ENCODE measurements around the gene XDH.
A peak's percentile ranks its signal among the peaks of the same experiment; 100 is the strongest.

Gene XDH

DNA sequence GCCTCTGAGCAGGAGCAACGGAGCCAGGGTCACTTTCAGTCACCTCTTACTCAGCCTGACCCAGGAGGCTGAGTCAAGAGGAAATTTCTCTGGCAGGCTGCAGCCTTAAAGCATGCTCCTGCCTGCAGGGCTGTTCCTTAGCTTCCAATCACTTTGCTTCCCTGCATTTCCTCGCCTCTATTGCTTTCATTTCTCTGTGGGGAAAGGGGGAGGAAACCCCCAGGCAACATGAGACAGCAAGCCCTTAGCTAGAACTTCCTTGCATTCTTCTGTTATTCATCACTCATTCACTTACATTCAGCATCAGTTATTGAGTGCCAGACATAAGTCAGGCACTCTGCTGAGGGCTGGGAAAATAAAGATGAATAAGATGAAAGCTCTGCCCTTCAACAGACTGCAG lies 13.0 kb downstream of the XDH start:
- DNase-seq = no peak

DNA sequence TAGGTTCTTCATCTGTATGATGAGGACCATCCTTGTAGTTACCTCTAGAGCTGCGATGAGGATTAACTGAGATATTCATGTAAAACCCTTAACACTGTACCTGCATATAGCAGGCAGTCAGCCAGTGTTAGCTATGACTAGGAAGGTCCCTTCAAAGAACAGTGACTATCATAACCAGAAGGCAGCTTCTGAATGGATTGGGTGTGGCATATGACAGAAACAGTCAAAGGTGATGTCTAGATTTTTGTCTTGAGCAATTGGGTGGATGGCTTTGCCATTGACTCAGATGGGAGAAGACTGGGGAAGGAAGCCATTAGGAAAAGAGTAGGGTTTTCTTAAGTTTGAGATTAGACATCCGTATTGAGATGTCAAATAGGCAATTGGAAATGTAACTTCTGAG lies 15.7 kb downstream of the XDH start:
- no peak for DNase-seq

DNA sequence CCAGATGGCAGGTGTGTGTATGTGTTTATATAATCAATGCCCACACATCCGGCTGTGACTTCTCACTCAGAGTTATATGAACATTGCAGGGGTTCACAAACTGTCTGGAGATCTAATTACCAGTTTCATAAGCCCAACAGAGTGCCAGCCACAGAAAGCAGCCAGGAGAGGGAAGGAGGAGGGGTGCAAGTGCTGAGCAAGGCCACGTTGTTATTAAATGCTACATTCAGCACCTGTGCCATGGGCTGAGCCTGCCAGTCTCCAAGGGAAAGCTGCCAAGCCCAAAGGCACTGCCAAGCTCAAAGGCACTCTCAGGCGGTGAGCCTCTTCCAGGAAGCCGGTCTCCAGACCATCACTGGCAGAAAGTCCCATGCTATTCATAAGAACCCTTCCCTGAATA lies 17.4 kb downstream of the XDH start:
- peak; percentile 92 for DNase-seq

DNA sequence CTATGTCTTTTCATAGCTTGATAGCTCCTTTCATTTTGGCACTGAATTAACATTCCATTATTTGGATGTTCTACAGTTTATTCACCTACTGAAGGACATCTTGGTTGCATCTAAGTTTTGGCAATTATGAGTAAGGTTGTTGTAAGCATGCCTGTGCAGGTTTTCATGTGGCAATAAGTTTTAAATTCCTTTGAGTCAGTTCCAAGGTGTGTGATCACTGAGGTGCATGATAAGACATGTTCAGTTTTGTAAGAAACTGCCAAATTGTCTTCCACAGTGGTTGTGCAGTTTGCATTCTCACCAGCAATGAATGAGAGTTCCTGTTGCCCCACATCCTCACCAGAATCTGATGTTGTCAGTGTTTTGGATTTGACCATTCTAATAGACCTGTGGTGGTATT lies 24.2 kb downstream of the XDH start:
- no peak for DNase-seq

DNA sequence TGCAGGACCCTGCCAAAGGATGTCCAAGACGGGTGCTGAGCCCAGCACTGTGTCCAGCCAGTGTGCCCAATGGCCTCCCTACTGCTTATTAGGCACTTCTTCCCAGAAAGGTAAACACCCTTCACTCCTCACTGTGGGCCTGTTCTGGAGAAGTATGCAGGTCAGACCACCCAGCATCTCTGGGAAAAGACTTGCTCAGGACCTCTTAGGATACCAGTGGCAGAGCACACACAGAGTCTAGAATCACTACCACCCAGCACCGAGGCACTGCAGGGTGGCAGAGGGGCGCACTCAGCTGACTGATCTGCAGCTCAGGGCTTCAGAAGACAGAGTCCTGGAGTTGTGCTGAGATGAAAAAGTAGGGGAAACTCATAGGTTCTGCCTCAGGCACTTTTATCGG lies 25.8 kb downstream of the XDH start:
- no peak for DNase-seq

DNA sequence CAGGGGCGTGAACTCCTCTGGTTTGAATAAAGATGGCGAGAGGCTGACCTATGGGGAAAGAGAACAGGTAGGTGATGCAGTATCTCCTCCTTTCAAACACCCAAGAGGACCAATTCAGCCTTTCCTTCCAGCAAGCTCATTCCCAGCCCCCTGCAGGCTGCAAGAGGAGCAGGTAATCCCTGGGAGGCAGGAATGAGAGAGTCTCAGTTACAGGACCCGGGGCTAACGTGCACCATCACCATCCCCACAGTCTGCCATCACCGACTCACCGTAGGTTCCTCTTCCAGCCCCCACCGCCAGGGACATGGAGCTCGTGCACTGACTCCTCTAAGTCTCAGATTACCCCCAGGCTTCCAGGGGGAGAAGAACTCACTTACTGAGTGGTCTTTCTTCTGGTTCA lies 26.7 kb downstream of the XDH start:
- DNase-seq = no peak

DNA sequence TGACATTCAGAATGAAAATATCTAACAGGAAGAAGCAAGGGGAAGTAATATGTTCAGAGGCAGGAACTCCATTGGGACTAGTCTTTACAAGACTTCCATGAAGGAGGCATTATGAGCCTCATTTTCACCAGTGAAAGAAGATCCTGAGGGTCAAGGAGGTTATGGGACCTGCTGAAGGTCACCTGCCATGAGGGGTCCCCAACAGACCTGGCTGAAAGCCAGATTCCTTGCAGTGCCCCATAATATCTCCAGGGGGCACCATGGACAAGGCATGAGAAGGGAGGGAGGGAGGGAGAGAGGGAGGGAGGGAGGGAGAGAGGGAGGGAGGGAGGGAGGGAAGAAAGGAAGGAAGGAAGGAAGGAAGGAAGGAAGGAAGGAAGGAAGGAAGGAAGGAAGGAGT lies 27.9 kb downstream of the XDH start:
- DNase-seq = peak; percentile 56

DNA sequence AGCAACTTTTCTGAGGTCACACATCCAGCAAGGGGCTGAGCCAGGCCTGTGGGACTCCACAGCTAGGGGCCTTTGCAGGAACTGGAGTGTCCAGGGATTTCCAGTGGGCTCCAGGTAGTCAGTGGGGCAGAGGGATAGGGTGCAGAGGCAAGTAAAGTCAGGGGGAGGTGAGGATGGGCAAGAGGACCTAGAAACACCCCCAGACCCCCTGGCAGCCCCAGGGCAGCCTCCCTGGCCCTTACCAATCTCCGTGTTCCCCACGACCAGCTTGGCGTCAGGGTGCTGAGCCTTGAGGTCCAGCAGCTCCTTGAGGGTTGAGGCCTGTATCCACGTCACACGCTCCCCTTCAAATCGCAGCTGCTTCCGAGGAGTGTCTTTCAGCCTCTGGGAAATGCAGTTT lies 28.4 kb downstream of the XDH start:
- DNase-seq = no peak

DNA sequence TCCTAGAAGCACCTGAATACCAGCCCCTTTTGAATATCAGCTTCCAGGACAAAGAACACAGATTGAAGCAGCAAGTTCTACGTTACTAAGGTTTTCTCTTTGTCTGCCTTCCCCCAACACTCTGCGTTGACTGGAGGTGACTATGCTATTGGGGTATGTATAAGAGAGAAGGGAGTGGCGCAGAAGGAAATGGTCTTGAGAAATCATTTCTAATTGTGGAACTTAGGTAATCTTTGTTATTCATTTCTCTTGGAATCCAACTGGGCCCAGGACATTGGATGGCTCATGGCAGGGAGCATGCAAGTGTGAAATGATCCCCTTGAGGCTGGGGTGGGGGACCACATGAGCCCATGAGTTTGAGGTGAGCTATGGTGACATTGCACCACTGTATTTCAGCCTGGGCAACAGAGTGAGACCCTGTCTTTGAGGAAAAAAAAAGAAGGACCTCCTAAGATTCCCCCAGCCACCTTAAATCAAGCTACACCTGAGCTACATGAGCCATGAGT lies 29.7 kb downstream of the XDH start:
- DNase-seq = no peak

DNA sequence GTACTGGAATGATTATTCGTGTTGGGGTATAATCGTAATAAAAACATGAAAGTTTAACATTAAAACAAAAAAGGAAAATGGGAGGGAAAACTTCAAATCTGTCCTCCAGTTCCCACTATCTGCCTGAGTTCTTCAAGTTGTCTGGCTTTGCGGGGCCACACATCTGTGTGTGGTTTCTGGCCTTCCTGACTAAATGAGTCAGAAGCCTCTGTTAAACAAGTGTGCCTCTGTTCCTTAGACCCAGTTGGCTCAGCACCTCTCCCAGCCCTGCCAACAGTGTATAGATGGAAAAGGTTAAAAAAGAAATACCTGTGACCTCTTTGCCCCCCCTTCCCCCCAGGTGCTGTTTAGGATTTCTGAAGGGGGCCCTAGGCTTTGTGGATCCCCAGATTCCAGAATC lies 30.2 kb downstream of the XDH start:
- no peak for DNase-seq

DNA sequence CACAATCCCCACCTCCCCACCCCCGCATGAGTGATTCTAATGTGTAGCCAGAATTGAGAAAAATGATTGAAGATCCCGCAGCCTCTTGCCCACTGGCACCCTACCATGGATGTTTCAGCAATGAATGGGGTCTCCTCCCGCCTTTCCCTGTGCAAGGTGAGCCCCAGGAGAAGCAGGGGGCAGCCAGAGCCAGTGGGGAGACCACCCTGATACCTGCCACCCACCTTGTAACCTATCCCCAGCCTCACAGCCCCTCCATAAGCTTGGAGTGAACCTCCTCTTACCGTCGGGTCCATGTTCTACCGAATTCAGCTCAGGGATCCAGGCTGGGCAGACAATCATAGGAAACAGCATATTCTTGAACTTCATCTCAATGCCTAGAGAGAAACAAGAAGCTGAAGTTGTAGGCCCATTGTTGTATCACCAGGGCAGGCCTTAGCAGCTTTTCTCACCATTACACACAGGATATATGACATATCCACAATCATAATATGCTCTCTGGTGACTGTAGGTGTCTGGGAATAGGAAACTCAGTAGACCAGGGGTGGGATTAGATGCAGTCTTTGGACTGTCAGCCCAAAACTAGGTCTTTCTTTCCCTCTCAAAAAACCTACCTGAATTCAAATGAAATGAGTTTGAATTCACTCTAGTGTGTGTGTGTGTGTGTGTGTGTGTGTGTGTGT lies 30.9 kb downstream of the XDH start:
- no peak for DNase-seq

DNA sequence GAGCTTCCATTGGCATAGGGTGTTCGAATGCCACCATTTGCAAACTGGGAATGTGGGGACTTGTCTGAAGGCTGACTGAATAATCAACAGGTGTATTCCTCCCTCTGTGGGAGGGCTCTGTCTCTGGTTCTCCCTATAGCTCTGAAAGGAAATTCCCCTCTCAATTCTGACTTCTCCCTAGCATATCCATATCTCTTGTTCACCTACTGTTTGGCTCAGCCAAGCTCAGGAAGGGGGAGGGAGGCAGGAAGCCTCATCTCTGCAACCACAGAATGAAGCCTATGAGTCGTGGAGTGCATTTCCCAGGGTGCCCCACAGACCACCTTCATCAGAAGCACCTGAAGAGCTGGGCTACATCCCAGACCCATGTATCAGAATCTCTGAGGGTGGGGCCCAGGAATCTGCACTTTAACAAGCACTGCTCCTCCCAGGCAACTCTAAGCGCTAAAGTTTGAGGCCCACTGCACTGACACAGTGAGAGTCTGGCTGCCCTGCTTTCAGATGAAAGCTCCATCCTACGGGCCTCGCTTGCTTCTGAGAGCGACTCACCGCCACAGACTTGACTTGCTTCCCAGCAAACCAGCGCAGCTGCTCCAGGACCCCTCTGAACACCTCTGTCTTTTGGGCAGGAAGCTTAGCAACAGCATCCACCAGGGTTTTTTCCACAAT lies 32.0 kb downstream of the XDH start:
- DNase-seq = no peak

DNA sequence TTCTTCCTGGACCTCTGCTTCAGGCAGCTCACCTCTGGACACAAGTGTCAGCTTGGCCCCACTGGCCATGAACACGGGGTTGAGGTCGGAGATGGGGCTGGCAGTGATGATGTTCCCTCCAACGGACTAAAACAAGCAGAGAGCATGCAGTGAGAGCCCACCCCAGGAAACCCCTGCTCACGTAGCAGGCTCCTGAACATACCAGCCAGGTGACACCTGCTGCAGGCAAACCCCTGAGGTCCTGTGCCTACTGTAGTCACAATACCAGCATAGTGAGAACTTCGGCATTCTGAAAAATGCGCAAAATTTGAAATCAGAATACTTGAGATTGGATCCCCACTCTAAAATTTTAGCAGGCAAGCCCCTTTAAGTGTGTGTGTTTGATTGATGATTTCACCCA lies 32.9 kb downstream of the XDH start:
- DNase-seq = no peak

DNA sequence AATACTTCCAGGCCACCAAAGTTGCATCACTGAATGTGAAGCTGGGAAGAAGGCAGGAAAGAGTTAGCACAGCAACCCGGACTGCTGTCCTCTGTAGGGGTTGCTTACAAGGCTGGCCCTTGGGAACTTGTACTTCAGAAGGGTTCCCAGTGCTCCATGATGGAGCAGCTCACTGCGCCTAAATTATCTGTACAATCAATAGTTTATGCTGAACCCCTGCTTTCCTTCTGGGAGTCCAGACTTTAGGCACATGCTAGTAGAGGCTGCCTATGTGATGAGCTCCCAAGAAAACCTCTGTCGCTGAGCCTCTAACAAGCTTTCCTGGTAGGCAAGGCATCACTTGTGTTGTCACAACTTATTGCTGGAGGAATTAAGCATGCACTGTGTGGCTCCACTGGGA lies 34.3 kb downstream of the XDH start:
- DNase-seq = no peak

DNA sequence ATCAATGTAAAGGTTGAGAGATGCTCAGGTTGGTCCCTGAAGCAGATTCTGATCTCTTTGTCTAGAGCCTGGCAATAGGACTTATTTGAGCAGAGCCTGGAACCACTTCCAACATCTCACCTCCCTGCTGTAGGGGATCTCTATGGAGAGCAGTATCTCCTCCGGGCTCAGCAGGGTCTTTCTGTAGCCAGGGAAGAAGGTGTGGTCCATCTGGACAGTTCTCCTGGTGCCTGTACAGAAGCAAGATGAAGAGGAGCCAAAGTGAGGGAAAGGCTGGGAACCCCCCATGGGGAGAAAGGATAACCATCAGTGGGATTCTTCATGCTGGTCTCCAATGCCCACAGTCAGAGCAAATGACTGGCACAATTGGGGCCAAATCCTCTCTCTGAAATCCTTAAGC lies 34.8 kb downstream of the XDH start:
- DNase-seq = no peak

DNA sequence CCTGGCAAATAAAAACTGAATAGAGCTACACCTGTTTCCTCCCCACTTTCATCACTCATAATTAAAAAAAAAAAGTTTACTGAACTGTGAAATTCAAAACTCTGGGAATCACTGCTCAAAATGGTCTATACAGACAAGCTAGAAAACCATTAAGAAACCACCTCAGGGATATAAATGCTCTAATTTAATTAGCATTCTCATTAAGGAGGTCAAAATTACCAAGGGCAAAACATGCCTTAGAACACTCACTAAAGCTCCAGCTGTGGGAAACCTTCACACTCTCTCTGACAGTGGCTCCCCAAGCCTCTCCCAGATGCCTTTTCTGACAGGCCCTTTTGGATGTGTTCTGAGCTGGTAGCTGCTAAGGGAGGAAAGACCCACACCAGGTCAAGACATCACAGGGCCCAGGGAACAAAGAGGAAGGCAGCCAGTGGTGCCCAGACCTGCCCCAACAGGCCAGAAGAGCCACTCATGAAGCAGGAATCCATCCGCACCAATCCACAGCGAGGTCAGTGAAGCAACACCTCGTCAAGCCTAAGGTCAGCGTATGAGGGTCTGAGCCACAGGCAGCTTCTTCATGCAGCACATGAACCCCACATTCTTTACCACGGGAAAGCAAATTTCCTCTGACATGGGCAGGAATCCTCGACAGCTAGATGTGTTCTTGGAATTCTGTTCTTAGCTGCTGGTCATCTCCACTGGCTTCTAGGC lies 35.6 kb downstream of the XDH start:
- DNase-seq = no peak

DNA sequence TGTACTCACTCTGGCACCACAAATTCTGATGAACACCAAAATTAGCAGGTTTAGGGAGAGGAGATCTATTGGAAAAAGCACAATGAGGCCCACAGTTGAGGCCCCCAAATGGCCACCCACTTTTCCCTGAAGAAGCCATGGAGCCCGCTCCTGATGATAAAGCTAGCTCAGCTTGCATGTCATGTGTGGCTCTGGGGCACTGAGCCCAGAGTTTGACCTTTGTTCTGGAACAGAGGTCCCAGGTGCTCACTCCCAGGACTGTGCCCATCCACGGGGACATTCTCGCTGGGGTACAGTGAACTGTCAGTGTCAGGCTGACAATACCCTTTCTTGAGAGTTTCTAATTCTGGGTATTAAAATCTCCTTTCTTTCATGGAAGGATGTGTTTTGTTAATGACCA lies 36.2 kb downstream of the XDH start:
- DNase-seq = no peak

DNA sequence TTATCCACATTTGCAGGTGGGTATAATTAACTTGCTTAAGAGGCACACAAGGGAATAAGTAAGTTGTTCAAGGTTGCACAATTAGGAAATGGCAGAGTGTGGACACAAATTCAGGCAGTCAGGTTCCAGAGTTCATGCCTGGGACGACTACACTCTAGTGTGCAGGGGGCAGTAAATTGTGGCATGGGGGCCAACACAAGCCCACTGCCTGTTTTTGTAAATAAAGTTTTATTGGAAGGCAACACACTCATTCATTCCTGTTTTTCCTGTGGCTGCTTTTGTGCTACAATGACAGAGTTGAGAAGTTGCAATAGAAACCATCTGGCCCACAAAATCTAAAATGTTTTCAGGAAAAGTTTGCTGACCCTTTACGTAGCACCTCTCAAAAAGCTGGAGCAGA lies 41.4 kb downstream of the XDH start:
- no peak for DNase-seq

DNA sequence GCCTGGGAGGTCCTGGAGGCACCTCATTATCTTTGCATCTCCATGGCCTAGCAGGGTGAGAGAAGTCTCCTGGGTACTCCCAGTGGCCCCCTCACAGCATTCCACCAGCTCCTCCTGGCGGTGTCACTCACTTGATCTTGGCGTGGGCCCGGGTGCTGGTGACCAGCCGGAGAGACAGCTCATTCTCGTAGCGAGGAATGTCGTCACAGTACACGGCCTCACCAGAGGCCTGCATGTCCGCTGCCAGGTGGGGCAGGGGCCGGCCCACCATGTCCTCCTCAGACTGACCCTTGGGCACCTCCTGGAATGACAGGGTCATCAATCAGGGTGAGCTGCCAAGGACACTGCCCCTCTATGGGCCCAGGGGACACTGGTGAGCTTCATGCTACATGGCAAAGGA lies 42.4 kb downstream of the XDH start:
- DNase-seq = no peak

DNA sequence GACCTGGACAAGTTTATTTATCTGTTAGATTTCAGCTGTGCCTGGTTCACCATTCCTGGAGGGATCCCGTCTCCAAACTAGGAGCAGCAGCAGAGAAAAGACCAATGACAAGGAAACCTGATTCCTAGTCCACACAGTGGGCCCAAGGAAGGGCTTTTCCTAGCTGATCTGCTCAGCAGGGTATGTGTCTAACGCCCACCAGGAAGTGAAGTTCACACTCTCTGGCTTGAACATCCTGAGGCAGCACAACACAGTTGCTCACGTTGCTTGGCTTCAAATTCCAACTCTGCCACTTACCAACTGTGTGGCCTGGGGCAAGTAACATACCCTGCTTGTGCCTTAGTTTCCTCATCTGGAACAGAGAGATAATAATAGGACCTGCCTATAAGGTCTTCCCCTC lies 42.9 kb downstream of the XDH start:
- no peak for DNase-seq

DNA sequence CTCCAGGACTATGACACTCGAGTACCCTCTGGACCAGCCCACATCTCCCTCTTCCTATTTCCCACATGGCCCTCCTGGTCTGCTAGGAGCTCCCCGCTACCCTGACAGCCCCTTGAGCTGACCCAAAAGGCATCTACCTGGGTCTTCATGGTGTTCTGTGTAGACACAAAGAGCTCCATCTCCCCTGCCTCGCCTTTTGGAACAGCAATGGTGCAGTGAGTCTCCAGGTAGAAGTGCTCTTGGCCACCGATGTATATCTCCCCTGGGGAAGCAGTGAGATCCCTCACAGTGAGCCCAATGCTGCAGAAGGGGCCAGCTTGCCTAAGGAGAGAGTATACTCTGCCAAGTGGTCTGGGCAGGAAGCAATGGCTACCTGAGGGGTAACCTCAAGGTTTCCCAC lies 47.8 kb downstream of the XDH start:
- no peak for DNase-seq

DNA sequence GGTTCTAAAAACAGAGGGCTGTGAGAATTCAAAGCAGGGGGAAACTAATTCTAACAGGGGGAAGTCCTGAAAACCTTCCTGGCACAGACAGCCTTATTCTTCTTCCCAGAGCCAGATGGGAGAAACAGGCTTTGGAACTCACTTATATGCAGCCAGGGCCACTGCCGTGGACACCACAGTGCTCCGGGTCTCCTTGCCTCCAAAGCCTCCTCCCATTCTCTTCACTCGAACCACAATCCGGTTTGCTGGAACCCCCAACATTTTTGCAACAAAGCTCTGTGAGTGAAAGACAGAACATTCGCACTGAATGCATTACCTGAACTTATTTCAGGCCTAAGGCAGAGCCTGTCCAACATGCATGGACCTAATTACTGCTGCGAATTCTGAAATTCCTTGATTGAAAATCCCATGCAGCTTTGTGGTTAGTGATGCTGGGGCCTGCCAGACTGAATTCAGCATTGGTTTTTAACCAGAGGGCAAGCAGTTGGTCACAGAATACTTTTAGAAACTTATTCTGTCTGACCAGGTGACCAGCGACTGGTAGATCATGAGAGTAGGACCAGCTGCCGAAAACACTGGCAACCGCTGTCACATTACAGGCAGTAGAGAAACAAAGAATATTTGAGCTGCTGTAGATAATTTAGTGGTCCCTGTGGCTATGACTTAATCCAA lies 48.6 kb downstream of the XDH start:
- DNase-seq = no peak

DNA sequence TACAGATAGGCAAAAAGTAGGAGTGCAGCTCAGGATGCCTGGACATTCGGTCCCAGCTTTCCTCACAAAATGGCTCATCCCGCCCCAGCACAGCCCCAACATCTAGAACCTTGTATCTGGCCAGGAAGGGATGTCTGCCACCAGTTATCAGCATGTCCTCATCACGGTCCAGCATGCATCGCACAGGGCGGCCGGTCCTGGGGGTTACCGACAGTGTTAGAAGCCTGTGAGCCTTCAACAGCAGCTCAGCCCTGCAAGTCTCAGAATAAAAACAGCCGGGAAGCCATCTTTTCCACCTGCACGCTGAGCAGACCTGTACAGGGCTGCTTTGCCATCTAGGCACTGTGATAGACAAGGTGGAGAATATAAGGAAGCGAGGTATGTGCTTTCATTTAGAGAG lies 49.2 kb downstream of the XDH start:
- DNase-seq = no peak
